GM21576 (cell line): ENCODE data around the gene TRAF3.

Experiments
- ATAC-seq: cut with Tn5 transposase; IDR thresholded peaks from one replicate; pipeline ENCODE4 v1.9.1; 2021; ENCODE audit warnings: mild to moderate bottlenecking, moderate library complexity; ENCODE audit not compliant: unreplicated experiment

TRAF3 gene

DNA sequence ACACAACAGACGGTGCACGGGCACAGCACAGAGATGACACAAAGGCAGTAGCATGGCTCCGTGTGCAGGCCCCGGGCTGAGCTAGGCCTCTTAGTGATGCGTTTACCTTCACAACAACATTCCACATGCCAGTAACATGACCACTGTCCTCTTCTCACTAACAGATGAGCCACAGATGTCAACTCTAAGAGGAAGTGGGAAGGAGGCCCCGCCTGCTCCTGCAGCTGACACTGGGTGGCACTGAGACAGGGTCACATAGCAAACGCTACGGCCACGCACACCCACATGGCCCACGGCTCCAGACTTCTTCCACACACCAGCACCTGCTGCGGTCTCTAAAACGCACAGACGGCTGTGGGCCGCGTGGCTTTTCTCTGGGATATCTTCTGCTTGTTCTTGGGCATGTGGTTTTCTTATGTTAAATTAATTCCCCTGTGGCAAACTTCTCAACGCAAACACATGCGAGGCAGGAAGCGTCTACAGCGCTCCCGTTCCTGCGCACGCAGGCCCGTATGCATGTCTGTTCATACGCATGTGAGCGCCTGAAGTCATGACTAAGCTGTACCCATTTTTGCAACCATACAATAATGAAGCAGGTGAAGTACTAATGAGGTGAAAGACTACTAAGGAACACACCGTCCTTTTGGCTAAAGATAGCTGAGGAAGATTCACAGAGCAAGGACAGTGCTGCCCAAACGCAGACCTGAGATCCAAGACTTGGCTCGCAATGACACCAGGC lies 172.0 kb downstream of the TRAF3 start:
- ATAC-seq = peak; percentile 51

- no peak for ATAC-seq
Measured at GRCh38 chr14:102949801-102950451, 172.7 kb downstream of the TRAF3 start.

DNA sequence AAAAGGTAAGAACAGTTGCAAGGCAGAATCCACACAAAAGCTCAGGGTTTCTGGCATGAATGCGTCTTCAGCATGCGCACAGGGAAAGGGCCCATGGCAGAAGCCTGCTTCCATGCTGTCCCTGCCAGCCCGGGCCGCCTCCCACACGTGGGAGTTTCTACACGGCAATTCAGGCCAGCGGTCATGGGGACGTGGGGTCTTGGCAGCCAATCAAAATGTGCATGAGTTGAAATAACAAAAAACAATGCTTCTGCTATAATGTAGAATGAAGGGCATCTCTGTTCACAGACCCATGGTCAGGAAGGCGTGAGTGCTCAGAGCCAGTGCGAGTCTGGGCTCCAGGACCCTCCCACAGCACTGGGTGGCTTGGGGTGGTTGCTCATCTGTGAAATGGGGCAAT lies 173.8 kb downstream of the TRAF3 start:
- ATAC-seq = no peak

DNA sequence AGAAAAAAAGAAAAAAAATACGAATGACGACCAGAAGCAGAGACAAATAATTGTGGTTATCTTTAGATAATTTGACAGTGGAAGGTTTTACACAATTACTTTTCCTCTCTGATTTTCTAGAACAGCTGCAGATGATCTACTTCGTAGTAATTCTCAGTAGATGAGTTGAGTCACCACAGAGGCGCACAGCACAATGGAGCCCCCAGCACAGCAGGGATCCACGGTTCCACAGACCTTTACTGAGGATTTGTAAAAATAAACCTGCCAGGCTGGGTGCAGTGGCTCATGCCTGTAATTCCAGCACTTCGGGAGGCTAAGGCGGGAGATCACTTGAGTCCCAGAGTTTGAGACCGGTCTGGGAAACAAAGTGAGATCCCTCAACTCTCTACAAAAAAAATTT lies 174.6 kb downstream of the TRAF3 start:
- ATAC-seq = no peak

GRCh38 chr14:102952276-102952675 lies 175.0 kb downstream of the TRAF3 start:
- no peak for ATAC-seq

- no peak for ATAC-seq
Measured at GRCh38 chr14:102953100-102953499, 175.9 kb downstream of the TRAF3 start.

GRCh38 chr14:102954081-102954789 lies 177.0 kb downstream of the TRAF3 start:
- ATAC-seq = no peak

DNA sequence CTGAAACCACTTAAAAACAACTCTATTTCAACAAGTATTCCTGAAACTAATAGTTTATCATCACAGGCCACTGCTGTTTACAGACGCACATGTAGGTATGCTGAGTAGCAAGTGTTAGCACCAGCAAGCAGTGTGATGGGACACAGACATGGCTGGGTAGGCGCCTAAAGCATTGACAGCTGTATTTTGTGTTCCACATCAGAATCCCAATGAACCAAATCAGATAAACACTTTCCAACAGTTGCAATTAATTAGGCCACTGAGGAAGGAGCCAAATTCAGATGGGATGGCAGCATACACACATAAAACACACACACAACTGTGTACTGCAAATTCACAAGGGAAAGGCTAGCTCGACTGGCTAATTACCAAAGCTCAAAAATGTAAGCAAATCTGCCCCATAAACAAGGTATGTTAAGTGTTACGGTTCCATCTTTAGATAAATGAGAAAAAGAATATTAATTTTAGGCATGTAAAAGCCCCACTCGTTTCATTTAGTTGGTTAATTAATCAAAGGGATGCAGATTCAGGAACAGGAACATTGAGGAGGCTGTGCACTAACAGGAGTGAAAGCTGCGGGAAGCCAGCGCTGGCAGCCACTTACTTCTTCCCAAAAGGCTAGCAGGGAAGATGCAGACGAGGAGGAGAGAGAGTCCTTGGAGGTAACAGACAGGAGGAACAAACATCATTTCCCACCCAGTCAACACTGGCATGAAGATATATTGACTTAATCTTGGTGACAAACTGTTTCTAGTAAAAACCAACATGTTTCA lies 178.6 kb downstream of the TRAF3 start:
- ATAC-seq = no peak

GRCh38 chr14:102957222-102957621 lies 180.0 kb downstream of the TRAF3 start:
- no peak for ATAC-seq

- ATAC-seq = no peak
Measured at GRCh38 chr14:102958461-102958860, 181.2 kb downstream of the TRAF3 start.
